NOMO-1 treated with DMSO at 0.1 percent for 48 hours (cell line): ENCODE measurements around the gene OPN3.

Experiments
- DNase-seq: peaks from one replicate; lab custom pipeline; 2025; ENCODE audit not compliant: unreplicated experiment; lab: John Stamatoyannopoulos, UW

Gene OPN3

GRCh38 chr1:241646201-241646600, 6.0 kb upstream of the OPN3 start:
- no peak for DNase-seq

GRCh38 chr1:241645199-241645598, 5.0 kb upstream of the OPN3 start:
- no peak for DNase-seq

DNA sequence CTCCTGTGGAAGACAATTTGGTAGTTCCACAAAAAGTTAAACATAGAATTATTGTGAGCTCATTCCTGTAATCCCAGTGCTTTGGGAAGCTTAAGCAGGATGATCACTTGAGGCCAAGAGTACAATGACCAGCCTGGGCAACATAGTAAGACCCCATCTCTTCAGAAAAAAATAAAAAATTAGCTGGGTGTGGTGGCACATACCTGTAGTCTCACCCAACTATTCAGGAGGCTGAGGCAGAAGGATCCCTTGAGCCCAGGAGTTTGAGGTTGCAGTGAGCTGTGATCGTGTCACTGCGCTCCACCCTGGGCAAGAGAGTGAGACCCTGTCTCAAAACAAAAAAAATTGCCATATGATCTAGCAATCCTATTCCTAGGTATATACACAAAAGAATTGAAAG, 4.1 kb upstream of the OPN3 start:
- no peak for DNase-seq

GRCh38 chr1:241642593-241642944, 2.4 kb upstream of the OPN3 start:
- no peak for DNase-seq

DNA sequence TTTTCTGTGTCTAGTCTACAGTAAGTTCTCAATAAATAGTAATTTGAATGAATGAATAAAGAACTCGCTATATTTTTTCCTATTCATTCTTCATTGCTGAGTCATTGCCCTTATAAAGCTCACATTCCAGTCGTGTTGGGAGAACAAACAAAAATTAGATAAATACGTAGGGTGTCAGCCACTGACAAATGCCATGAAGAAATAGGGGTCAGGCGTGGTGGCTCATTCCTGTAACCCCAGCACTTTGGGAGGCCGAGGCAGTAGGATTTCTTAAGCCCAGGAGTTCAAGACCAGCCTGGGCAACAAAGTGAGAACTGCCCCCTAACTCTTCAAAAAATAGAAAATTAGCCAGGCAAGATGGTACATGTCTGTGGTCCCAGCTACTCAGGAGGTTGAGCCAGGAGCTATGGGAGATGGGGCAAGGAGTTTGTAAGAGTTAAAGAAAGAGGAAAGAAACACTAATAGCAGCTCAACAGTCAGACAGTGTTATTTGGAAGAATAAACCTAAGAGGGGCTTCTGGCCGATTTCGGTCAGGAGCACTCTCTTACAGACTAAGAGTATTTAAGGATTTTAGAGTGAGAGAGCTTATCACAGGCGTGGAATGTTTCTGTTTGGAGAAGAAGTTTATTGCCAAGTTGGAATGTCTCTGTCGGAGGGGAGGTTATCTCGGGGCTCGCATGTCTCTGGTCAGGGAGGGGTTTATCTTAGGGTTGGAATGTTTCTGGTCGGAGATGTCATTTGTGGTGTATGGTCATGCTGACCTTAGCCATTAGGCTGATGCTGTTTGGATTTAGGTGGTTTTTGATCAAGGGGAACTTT, 1.8 kb upstream of the OPN3 start:
- DNase-seq, result no peak

GRCh38 chr1:241640867-241641622, 876 bp upstream of the OPN3 start:
- DNase-seq, result peak; percentile 86

DNA sequence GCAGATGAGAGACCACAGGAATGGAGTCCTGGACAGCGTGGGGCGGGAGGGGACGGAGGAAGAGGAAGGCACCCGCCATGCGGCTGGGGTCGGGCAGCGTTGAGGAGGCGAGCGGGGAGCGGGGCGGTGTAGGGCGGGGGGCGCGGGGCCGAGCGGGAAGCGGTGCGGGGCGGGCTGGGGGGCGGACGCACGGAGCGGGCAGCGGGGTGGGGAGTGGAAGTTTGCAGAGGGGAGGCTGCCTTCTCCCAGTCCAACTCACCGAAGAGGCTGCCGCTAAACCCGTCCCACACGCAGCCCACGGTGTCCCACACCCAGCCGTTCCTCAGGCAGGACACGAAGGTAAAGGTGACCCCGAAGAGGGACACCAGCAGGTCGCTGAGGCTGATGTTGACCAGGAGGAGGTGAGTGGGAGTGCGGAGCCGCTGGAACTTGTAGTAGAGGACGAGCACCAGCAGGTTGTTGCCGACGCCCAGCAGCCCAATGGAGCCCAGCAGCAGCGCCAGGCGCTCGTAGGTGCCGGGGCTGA, 483 bp downstream of the OPN3 start:
- DNase-seq, result peak; percentile 41

GRCh38 chr1:241638909-241639622, 1.1 kb downstream of the OPN3 start:
- peak; percentile 12 for DNase-seq

DNA sequence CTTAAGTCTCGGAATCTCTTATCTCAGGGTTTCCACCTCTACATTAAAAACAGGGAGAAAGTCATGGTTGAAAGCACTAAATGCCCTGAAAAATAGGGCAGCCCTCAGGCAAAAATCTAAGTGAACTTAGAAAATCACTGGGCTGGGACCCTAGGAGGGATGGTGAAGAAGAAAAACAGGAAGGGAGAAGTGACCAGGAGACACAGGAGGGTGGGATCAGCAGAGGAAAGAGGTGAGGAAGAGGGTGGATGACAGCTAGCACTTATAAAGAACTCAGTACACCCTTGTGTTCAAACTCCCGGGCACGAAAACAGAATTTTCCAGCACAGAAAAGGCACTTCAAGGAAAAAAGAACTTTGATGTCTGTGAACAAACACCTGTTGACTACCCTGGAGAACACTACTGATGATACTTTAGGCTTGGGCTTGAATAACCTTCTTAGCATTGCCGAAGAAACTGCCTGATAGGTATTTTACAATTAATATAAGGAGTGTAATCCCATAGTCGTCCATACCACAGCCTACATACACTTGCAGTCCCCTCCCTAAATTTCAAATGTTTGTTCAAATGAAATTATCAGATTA, 2.0 kb downstream of the OPN3 start:
- DNase-seq, result no peak

DNA sequence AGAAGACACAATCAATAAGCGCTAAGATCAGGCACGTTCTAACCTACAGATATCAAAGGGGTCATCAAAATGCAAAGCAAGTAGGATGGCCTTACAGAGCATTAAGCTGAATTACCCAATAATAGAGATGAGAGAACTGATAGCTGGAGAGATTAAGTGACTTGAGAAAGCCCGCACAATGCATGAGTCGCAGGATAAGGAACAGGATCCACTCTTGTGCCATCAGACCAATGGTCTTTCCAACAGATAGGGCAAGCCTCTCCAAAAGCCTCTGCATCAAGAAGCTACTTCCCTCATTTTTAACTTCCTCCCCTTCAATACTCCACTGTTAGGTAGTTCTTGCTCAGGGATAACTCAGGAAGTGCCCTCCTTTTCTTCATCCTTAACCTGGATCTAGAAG, 2.6 kb downstream of the OPN3 start:
- peak; percentile 26 for DNase-seq

GRCh38 chr1:241637046-241637590, 3.1 kb downstream of the OPN3 start:
- no peak for DNase-seq

DNA sequence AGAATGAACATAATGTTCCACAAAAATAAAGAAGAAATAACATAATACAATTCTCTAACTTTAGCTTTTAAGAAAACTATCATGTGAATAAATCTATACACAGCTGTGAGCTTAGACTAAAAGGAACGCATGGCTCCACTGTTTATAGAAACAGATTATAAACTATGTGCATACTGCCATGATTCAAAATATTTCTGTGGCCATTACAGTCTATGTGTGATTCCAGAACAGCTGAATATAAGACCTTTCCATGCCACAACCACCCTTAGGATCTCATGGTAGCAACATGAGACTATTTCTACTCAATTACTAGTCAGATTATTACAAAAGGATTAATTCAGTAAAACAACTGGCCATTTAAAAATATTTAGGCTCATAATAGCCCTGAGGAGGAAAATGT, 3.9 kb downstream of the OPN3 start:
- DNase-seq, result no peak

GRCh38 chr1:241635556-241636152, 4.5 kb downstream of the OPN3 start:
- DNase-seq, result no peak

GRCh38 chr1:241632987-241633386, 7.2 kb downstream of the OPN3 start:
- DNase-seq, result no peak

GRCh38 chr1:241631674-241632073, 8.5 kb downstream of the OPN3 start:
- no peak for DNase-seq

- no peak for DNase-seq
These were observed 9.3 kb downstream of the OPN3 start for GRCh38 chr1:241630899-241631298.

DNA sequence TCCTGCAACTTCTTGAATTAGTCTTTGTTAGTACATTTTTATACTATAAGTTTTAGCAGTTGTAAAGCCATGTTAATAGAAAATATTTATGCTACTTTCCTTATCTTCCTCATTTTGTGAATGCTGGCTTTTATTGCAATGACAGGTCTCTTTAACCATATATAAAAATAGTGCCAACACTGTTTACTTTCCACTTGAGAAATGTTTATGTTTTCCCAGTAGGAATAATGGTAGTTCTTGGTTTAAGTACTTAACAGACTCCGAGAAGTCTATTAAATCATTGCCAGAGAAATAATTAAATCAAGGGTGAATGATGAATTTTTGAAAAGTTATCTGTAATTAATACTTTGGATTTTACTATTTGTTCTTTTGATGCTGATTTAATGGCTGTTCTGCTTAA, 9.7 kb downstream of the OPN3 start:
- DNase-seq, result no peak

DNA sequence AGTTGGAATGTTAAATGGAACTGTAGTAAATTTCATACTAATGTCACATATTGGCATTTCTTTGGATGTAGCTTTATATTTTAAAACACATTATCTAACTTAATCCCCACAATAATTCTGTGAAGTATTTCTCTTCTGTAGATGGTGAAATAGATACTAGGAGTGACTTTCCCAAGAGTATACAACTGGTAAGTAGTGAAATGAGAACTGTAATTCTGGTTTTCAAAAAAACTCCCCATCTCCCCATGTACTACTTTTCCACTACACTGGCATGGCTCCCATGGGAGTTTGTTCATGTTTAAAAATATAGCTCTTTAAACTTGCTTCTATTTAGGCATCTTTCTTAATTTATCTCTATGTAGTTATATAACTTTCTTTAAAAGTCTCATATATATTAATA, 10.2 kb downstream of the OPN3 start:
- no peak for DNase-seq

- DNase-seq, result peak; percentile 64
These were observed 12.5 kb downstream of the OPN3 start for GRCh38 chr1:241627453-241628259.

GRCh38 chr1:241624935-241625334, 15.2 kb downstream of the OPN3 start:
- no peak for DNase-seq
